Activated CD8-positive, alpha-beta memory T cell treated with anti-CD3 and anti-CD28 coated beads for 24 hours (primary cell): ENCODE measurements around the gene TFCP2L1.
"Not testable (repeated sequence)": the region's sequence is repeated elsewhere in the genome, so short reads cannot be mapped to it uniquely, and the experiment has no call there.

Experiments used
- DNase-seq: peaks from one replicate; pipeline ENCODE4 v3.0.0-alpha.2; 2020

Gene TFCP2L1, protein sequence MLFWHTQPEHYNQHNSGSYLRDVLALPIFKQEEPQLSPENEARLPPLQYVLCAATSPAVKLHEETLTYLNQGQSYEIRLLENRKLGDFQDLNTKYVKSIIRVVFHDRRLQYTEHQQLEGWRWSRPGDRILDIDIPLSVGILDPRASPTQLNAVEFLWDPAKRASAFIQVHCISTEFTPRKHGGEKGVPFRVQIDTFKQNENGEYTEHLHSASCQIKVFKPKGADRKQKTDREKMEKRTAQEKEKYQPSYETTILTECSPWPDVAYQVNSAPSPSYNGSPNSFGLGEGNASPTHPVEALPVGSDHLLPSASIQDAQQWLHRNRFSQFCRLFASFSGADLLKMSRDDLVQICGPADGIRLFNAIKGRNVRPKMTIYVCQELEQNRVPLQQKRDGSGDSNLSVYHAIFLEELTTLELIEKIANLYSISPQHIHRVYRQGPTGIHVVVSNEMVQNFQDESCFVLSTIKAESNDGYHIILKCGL

DNA sequence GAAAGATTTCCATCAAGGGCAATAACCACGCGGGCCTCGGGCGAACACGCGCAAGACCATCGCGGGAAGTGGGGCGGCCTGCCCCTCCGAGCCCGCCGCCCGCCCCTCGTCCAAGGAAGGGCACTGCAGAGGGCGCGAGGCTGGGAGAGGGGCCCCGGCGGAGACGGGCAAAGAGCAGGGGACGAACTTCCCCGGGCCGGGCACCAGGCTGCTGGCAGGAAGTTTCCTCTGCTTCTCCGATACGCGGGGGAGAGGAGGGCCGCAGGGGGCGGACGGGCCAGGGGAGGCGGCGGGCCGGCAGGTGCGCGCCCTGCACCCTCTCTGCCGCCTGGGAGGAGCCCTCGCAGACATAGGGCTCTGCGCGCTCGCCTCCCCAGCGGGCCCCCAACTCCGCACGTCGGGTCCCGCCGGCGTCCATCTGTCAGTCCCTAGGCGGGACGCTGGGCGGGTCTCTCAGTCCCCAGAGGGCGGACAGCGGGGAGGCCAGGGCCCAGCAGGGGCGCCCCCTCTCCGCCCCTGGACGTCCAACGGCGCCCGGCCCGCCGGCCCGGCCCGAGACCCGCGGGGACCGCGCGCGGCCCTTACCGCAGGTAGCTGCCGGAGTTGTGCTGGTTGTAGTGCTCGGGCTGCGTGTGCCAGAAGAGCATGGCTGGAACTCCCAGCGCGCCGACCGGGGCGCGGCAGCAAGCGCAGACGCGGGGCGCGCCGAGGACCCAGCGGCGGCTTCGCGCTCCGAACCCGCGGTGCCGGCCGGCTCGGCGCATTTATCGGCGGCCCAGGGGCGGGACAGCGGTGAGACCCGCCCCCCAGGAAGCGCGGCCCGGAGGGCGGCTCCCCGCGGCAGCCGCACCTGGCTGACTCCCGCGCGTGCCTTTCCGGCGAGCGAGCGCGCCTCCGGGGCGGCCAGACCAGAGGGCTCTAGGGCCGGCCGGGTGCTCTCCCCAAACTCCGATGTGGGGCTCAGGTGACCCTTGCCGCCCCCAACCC is at the start of gene TFCP2L1:
Gene TFCP2L1 (minus strand): TSS at position 740 of the 987 bp plus-strand sequence. CDS start 93 bp downstream, at position 647.
- peak; percentile 60 for DNase-seq

DNA sequence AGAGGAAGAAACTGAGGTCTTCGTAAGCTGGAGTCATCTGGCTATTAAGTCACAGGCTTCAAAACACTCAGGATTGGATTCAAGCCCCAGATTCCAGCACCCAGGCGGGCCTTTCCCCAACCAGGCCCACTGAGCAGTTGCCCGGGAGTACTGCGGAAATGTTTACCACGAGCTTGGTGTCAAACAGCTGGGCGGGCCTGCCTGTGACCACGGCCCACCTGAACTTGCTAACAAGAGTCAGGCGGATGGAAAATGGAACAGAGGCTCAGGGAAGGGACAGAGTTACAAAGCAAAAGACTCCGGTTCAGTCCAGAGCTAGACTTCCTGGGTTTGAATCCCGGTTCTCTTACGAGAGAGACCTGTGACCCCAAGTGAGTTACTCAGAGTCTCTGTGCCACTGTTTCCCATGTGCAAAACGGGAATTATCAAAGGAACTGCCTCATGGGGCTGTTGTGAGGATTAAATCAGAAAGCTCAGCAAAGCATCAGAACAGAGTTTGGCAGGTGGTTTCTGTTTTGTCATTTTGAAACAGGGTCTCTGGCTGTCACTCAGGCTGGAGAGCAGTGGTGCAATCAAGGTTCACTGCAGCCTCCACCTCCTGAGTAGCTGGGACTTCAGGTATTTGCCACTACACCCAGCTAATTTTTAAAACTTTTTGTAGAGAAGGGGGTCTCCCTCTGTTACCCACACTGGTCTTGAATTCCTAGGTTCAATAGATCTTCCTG is 49.0 kb upstream of the TFCP2L1 start:
- no peak for DNase-seq

DNA sequence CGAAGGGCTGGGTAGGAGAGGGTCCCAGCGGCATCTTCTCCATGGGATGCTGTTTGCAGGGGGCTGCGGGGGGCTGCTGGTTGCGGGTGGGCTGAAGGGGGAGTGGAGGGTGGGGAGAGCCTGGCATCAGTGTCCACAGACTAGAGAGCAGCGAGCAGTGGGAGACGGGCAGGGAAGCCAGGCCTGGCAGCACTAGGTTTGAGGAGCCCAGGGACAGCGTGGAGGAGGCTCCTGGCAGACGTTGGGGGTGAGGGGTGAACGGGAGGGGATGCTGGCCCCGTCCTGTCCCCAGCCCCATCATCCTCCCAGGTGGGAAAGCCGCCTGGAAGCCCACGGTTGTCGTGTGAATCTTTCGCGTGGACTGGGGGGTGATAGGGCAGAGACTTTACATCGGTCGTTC is 48.2 kb upstream of the TFCP2L1 start:
- no peak for DNase-seq

DNA sequence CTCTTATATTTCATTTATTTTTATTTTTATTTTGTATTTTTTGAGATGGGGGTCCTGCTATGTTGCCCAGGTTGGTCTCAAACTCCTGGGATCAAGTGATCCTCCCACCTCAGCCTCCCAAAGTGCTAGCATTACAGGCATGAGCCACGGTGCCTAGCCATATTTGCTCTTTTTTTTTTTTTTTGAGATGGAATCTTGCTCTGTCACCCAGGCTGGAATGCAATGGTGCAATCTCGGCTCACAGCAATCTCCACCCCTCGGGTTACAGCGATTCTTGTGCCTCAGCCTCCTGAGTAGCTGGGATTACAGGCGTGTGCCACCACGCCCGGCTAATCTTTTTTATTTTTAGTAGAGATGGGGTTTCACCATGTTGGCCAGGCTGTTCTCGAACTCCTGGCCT is 46.3 kb upstream of the TFCP2L1 start:
- DNase-seq: not testable (repeated sequence)

DNA sequence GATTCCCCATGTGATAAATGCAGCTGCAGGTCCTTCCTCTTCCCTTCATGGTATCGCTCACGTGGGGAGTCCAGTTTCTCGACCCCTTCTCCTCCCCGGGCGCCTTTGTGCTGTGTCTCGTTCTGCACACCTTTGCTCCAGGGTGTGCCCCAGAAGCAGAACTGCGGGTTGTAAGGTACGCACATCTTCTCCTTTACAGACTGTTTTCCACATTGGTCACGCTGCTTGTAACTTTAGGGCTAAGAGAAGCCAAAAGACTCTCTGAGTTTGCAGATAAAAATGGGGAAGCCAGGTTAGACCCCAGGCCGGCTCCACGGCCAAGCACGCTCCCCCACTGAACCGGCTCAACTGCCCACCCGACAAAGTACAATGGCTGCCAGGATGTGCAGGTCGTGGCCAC is 45.9 kb upstream of the TFCP2L1 start:
- DNase-seq: no peak

DNA sequence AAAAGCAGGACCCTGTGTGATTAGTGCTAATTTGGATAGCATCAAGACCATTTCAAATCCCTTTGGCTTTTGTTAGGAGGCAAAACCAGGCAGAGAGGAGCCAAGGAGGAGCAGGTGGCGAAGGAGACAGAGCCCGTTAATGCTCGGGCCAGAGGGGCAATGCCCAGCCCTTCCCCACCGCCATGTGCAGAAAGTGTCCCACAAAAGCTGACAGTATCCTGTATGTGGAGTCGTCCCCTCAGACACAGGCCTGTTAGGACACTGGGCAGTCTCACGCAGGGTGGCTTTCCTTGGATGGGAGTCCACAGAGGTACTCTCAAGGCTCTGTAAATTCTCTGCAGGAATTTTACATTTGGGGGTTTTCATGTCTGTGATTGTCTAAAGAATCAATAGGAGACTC is 44.8 kb upstream of the TFCP2L1 start:
- no peak for DNase-seq

DNA sequence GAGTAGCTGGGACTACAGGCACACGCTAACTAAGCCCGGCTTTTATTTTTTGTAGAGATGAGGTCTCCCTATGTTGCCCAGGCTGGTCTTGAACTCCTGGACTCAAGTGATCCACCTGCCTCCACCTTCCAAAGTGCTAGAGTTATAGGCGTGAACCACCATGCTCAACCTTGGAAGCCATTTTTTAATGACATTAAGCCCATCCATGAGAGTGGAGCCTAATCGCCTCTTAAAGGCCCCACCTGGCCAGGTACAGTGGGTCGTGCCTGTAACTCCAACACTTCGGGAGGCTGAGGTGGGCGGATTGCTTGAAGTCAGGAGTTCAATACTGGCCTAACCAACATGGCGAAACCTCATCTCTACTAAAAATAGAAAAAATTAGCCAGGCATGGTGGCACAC is 41.6 kb upstream of the TFCP2L1 start:
- peak; percentile 24 for DNase-seq

DNA sequence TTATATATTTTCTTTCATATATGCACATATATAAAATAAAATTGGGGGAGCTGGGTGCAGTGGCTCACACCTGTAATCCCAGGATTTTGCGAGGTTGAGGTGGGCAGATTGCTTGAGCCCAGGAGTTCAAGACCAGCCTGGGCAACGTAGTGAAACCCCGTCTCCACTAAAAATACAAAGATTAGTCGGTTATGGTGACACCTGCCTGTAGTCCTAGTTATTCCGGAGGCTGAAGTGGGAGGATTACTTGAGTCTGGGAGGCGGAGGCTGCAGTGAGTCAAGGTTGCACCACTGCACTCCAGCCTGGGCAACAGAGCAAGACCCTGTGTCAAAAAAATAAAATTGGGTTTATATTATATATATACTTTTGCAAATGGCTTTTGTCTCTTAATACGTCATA is 39.6 kb upstream of the TFCP2L1 start:
- DNase-seq: no peak

DNA sequence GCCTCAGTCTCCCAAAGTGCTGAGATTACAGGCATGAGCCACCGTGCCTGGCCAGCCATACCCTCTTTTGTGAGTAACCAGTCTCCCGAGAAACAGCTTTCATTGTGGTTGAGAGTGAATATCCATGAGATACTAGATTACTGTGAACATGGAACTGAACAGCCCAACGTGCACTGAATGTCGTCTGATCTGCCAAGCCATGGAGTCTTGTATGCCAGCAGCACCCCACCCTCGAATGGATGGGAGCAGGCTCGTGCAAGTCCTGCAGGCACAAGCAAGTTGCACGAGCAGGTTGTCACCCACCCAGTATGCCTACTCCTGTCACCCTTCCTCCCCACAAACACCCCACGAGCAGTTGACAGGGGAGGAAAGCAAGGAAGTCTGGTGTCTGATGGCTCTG is 36.5 kb upstream of the TFCP2L1 start:
- DNase-seq: no peak

DNA sequence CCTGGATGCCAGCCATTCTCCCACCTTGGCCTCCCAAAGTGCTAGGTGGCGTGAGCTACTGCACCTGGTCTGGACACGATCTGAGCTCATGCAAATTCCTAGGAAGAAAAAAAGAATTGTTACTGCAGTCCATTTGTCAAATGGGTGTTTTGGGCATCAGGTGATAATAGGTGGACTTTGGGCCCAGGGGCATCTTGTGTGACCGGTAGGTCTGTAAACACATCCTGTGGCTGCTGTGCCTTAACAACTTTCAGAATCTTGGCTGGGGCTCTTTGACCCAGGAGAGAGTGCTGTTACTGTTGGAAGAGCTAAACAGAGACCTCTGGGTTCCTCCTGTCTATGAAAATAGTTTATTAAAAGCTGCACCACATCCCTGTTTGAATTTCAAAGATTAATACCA is 34.9 kb upstream of the TFCP2L1 start:
- no peak for DNase-seq

DNA sequence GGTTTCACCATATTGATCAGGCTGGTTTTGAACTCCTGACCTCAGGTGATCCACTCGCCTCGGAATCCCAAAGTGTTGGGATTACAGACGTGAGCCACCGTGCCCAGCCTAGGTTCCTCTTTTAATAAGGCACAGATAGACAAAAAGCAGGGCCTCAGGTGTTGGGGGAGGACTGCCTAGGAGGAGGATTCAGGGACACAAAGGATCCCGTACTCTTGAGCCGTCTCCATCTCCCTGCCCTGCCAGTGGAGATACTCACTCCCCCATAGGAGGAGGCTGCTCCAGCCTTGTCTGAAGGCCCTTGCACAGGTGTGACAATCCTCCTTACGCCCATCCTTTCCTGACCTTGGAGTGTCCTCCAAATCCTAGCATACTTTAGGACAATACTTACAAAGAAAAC is 32.0 kb upstream of the TFCP2L1 start:
- DNase-seq: peak; percentile 7

DNA sequence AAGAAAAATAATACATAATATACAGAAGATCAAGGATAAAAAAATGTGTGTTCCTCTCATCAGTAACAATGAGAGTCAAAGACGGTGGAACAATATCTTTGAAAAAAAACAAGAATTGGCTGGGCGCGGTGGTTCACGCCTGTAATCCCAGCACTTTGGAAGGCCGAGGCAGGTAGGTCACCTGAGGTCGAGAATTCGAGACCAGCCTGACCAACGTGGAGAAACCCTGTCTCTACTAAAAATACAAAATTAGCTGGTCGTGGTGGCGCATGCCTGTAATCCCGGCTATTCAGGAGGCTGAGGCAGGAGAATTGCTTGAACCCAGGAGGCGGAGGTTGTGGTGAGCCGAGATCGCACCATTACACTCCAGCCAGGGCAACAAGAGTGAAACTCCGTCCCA is 28.7 kb upstream of the TFCP2L1 start:
- not testable (repeated sequence) for DNase-seq

DNA sequence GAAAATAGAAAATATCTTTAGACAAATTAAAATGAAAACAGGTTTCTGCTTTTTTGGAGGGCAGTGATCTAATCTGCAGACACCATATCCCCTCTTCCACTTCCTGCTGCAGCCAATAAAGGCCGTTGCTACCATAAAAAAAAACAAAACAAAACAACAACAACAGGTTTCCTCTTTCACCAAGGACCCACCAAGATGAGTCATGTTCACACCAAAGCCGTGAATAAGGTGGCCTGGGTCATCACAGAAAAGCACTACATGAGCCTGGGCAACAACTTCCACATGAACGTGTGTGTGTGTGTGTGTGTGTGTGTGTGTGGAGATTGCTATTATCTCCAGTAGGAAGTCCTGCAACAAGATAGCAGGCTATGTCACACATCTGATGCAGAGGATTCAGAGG is 24.8 kb upstream of the TFCP2L1 start:
- no peak for DNase-seq

DNA sequence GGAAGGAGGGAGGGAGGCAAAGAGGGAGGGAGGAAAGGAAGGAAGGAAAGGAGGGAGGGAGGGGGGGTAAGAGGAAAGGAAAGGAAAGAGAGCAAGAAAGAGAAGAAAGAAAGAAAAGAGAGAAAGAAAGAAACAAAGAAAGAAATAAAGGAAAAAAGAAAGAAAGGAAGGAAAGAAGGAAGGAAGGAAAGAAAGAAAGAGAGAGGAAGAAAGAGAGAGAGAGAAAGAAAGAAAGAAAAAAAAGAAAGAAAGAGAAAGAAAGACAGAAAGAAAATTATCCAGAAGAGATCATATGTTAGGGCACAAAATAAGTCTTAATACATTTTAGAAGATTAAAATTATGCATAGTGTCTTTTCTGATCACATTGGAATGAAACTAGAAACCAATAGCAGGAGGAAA is 24.3 kb upstream of the TFCP2L1 start:
- DNase-seq: no peak

DNA sequence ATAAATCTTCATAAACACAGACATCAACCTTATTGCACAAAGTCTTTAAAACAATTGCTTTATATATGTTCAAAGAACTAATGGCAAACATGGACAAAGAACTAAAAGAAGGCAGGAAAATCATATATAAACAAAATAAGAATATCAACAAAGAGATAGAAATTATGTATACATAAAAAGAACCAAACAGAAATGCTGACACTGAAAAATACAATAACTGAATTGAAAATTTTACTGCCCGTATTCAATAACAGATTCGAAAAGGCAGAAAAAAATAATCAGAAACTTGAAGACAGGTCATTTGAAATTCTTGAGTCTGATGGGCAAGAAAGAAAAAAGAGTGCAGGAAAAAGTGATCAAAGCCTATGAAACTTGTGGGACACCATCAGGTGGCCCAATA is 22.0 kb upstream of the TFCP2L1 start:
- DNase-seq: no peak

DNA sequence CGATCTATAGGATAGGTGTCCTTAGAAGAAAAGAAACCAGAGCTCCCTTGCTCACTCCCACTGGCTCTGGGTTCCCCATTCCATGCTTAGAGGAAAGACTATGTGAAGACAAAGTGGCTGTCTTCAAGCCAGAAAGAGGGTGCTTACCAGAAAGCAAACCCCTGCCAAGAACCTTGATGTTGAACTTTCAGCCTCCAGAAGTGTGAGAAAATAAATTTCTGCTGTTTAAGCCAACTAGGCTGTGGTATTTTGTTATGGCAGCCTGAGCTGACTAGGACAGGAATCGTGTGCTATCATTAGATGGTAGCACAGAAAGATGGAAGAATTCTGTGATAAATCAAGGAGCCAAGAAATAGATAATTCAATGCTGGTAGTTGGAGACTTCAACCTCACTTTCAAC is 19.9 kb upstream of the TFCP2L1 start:
- DNase-seq: no peak

DNA sequence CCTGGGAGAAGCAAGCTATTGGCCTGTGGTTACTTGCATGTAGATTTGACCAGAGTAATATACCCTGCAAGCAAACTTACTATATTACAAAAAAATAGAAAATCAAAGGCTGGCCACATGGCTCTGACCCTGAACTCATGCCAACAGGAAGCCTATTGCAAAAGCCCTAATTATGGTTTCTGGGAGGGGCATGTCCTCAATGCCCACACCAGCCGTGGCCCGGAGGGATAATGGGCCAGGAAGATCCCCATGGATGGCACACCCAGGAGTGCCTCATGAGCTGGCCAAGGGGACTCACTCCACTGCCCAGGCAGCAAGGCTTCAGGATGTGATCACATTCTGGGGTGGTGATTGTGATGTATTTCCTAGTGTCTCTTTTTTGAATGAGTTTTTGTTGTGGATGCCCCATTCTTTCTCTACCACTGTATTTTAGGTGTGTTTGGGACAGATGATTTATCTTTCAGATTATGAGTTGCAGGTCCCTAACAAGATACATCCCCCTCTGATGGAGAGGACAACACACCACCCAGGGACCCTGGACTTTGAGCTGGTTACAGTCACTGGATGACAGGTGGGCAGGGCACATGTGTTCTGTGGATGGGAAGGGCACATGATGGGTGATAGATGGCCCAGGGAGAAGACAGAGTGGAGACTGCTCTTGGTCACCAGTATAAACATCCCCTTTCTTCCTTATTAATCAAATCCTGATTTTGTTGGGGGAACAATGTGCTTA is 18.7 kb upstream of the TFCP2L1 start:
- DNase-seq: no peak

DNA sequence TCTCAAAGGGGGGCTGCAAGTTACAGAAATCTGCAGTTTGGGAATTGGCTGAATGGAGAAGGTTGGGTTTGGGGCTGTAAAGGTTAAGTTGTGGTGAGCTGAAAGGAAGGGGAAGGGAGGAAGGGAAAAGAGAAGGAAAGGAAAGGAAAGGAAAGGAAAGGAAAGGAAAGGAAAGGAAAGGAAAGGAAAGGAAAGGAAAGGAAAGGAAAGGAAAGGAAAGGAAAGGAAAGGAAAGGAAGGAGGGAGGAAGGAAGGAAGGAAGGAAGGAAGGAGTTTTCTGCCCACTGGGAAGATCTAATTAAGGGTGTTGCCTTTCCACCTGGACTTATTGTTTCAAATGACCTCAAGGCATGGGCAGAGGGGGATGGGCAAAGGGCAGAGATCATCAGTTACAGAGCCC is 16.2 kb upstream of the TFCP2L1 start:
- not testable (repeated sequence) for DNase-seq

DNA sequence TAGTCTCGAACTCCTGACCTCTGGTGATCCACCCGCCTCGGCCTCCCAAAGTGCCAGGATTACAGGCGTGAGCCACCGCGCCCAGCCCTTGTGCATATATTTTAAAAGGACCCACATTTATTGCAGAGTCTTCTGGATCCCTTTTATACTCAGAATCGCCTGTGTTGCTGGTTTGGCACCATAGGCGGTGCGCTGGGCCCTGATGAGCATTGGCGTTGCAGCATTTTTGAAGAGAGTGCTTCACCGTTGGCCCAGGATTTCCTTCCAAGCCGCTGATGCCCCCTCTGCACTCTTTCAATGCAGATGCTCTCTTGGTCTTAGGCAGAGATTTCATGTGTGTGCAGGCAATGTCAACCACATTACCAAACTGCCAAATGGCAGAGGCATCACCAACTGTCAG is 13.5 kb upstream of the TFCP2L1 start:
- no peak for DNase-seq

DNA sequence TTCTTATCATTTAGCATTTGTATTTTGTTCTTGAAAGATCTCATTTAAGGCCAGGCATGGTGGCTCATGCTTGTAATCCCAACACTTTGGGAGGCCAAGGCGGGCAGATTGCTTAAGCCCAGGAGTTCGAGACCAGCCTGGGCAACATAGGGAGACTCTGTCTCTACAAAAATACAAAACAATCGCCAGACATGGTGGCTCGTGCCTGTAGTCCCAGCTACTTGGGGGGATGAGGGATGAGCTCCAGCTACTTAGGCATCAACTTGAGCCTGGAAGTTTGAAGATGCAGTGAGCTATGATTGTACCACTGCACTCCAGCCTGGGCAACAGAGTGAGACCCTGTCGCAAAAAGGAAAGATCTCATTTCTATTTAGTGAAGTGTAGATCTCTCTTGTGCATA is 12.9 kb upstream of the TFCP2L1 start:
- DNase-seq: not testable (repeated sequence)

DNA sequence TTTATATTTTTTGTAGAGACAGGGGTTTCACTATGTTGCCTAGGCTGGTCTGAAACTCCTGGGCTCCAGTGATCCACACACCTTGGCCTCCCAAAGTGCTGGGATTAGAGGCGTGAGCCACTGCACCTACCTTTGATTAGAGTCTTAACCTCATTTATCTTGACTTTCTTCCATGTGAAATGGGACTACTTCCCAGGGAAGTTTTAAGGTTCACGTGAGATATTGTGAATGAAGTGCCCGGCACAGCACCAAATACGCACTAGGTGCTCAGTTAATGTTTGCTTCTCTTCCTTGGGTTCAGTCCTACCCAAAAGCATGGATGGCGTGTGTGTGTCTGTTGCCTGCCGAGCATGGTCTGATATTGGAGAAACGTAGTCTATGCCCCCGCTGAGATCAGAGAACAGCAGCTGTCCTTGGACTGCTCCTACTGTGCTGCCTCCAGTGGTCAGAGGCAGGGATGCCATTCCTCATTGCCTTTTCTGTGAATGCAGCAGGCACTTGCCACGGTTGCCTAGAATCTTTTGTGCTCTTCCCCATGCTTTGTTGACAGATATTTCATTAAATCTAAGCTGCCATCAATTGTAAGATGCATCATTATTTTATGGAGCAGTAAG is 12.3 kb upstream of the TFCP2L1 start:
- no peak for DNase-seq
